MM.1S (cell line): ENCODE measurements around the gene FKBP2.

Experiments
- DNase-seq: peaks from one replicate; pipeline ENCODE4 v3.0.0-alpha.2; 2015
- H2AFZ ChIP-seq: fragments of 300-600 bp; sonication (generic); 2 replicates; pipeline ENCODE4 v1.6.0; 2016; ENCODE audit warnings: antibody characterized with exemption, low read length
- H3F3A ChIP-seq: fragments of 300-600 bp; sonication (generic); 2 replicates; pipeline ENCODE4 v1.6.1; 2016; ENCODE audit warnings: mild to moderate bottlenecking, antibody characterized with exemption, low read length, moderate library complexity, mixed read lengths; ENCODE audit not compliant: insufficient read depth
- H3K27ac ChIP-seq: fragments of 300-600 bp; sonication (generic); 2 replicates; pipeline ENCODE4 v1.5.1; 2016; ENCODE audit warnings: mild to moderate bottlenecking, low read length
- H3K27me3 ChIP-seq: fragments of 300-600 bp; sonication (generic); replicated peaks from 2 replicates; pipeline ENCODE4 v1.6.0; 2016; ENCODE audit warnings: low read length; ENCODE audit not compliant: insufficient read depth
- H3K36me3 ChIP-seq: fragments of 300-600 bp; sonication (generic); replicated peaks from 2 replicates; pipeline ENCODE4 v1.6.1; 2016; ENCODE audit warnings: mild to moderate bottlenecking, low read length, mixed read lengths; ENCODE audit not compliant: insufficient read depth
- H3K4me1 ChIP-seq: fragments of 300-600 bp; sonication (generic); 2 replicates; pipeline ENCODE4 v1.6.1; 2016; ENCODE audit warnings: low read length, mixed read lengths
- H3K4me2 ChIP-seq: fragments of 300-600 bp; sonication (generic); 2 replicates; pipeline ENCODE4 v1.6.0; 2016; ENCODE audit warnings: low read depth, low read length
- H3K4me3 ChIP-seq: fragments of 300-600 bp; sonication (generic); 2 replicates; pipeline ENCODE4 v1.5.1; 2016; ENCODE audit warnings: low read length, mixed read lengths
- H3K79me2 ChIP-seq: fragments of 300-600 bp; sonication (generic); 2 replicates; pipeline ENCODE4 v1.6.1; 2016; ENCODE audit warnings: mixed run types, low read length, mixed read lengths
- H3K9ac ChIP-seq: fragments of 300-600 bp; sonication (generic); 2 replicates; pipeline ENCODE4 v1.6.1; 2016; ENCODE audit warnings: low read length, mixed read lengths
- H3K9me2 ChIP-seq: fragments of 300-600 bp; sonication (generic); replicated peaks from 2 replicates; pipeline ENCODE4 v1.6.1; 2016; ENCODE audit warnings: mild to moderate bottlenecking, low read length, mixed read lengths; ENCODE audit not compliant: insufficient read depth
- H3K9me3 ChIP-seq: fragments of 300-600 bp; sonication (generic); replicated peaks from 2 replicates; pipeline ENCODE4 v1.6.1; 2016; ENCODE audit warnings: mild to moderate bottlenecking, low read length, mixed read lengths; ENCODE audit not compliant: insufficient read depth
- H4K20me1 ChIP-seq: fragments of 300-600 bp; sonication (generic); 2 replicates; pipeline ENCODE4 v1.6.1; 2016; ENCODE audit warnings: mild to moderate bottlenecking, low read length, moderate library complexity, mixed read lengths; ENCODE audit not compliant: insufficient read depth
- CTCF ChIP-seq: fragments of 300-600 bp; sonication (generic); IDR thresholded peaks from 2 replicates; pipeline ENCODE4 v1.5.1; 2016; ENCODE audit warnings: antibody characterized with exemption, low read length, mixed read lengths
- EZH2 ChIP-seq: fragments of 300-600 bp; sonication (generic); optimal IDR thresholded peaks from 2 replicates; pipeline ENCODE3; 2017; ENCODE audit warnings: low read depth, mild to moderate bottlenecking, antibody characterized with exemption, low read length, mixed read lengths
- EZH2phosphoT487 ChIP-seq: fragments of 300-600 bp; sonication (generic); IDR thresholded peaks from 2 replicates; pipeline ENCODE4 v1.6.1; 2018; ENCODE audit warnings: antibody characterized with exemption, low read length

Gene FKBP2

GRCh38 chr11:64291752-64292459 is 51.0 kb downstream of the FKBP2 start:
- no peak for DNase-seq
- Histone ChIP-seq H3K4me3 (no peak overlapping the region), H3F3A (0 out of 2 replicates have a peak, but pooled peaks cover 5% of the 10 kb centered on the region), H3K9ac (no peak overlapping the region), H4K20me1 (no peaks in the 10 kb centered on the region), H3K27ac (no peak overlapping the region), H3K36me3 (no peaks in the 10 kb centered on the region), H3K4me2 (peak overlapping the region; percentile 12; the same call in 1 of the 2 replicates), H2AFZ (no peak overlapping the region), H3K9me2 (no peaks in the 10 kb centered on the region), H3K79me2 (no peaks in the 10 kb centered on the region), H3K9me3 (no peaks in the 10 kb centered on the region), H3K27me3 (peaks cover 58% of the 10 kb centered on the region), H3K4me1 (no peaks in the 10 kb centered on the region)
- TF ChIP-seq EZH2phosphoT487: no peak
- TF ChIP-seq CTCF: no peak
- no peak for TF ChIP-seq EZH2

- peaks cover 65% of the 10 kb centered on the region for H3K27me3 ChIP-seq
- H3K4me1 ChIP-seq: no peaks in the 10 kb centered on the region
- TF ChIP-seq EZH2 (peak; percentile 43), CTCF (no peak), EZH2phosphoT487 (no peak)
- no peak overlapping the region for H2AFZ ChIP-seq
- H3F3A ChIP-seq: 0 out of 2 replicates have a peak, but pooled peaks cover 5% of the 10 kb centered on the region
- H3K79me2 ChIP-seq: no peaks in the 10 kb centered on the region
- H4K20me1 ChIP-seq: no peaks in the 10 kb centered on the region
- H3K9ac ChIP-seq: no peak overlapping the region
- H3K4me2 ChIP-seq: peak overlapping the region; percentile 12; the same call in 1 of the 2 replicates
- H3K4me3 ChIP-seq: no peak overlapping the region
- no peaks in the 10 kb centered on the region for H3K9me3 ChIP-seq
- no peak overlapping the region for H3K27ac ChIP-seq
- H3K9me2 ChIP-seq: no peaks in the 10 kb centered on the region
- peak; percentile 4 for DNase-seq
- H3K36me3 ChIP-seq: no peaks in the 10 kb centered on the region
Observed at GRCh38 chr11:64292460-64293254, 51.8 kb downstream of the FKBP2 start.
